Caco-2 (cell line): ENCODE data around the gene BMAL1. TPM values are rescaled to one million over a fixed set of nuclear protein-coding genes. Genes with fewer than 3 reads are reported as not detected.

ENCODE experiments used
- BruUV-seq: library from RNA; stranded (reverse); fragments of 400-500 nt; replicated peaks from 2 replicates; lab custom pipeline; 2021; lab: Mats Ljungman, UMichigan
- CTCF ChIA-PET: fragments of 300-600 bp; sonication (Branson Sonifier 250); formaldehyde crosslinking; loops from one replicate; lab custom pipeline; 2022; ENCODE audit warnings: antibody characterized with exemption; lab: Charles Lee
- POLR2A ChIA-PET: fragments of 300-600 bp; sonication (Branson Sonifier 250); formaldehyde crosslinking; loops from one replicate; lab custom pipeline; 2022; ENCODE audit warnings: antibody characterized with exemption; lab: Charles Lee
- DNase-seq, 2 experiments: peaks; one replicate each; pipeline versions ENCODE4 v3.0.0 to v3.0.0-alpha.2; 2020 to 2022
- H3K27me3 ChIP-seq: replicated peaks from 2 replicates; pipeline ENCODE4 v1.6.0; 2011; ENCODE audit warnings: low read length; ENCODE audit not compliant: control insufficient read depth, insufficient read depth
- H3K36me3 ChIP-seq: 2 replicates; pipeline ENCODE4 v1.5.1; 2011; ENCODE audit warnings: low read length; ENCODE audit not compliant: control insufficient read depth, insufficient read depth
- H3K4me1 ChIP-seq: fragments of 250-450 bp; sonication (Bioruptor Pico); 2 replicates; pipeline ENCODE4 v1.5.1; 2020; ENCODE audit warnings: mild to moderate bottlenecking
- H3K4me3 ChIP-seq: 2 replicates; pipeline ENCODE4 v1.5.1; 2011; ENCODE audit warnings: low read depth, mild to moderate bottlenecking, control low read depth, low read length
- H3K9me3 ChIP-seq: fragments of 250-450 bp; sonication (Bioruptor Pico); 2 replicates; pipeline ENCODE4 v1.5.1; 2020; ENCODE audit warnings: mild to moderate bottlenecking, moderate library complexity
- H3K27ac Mint-ChIP-seq: one replicate; pipeline ENCODE4 v1.8.0; 2022; ENCODE audit warnings: mixed read lengths; ENCODE audit not compliant: unreplicated experiment
- H3K27me3 Mint-ChIP-seq: one replicate; pipeline ENCODE4 v1.8.0; 2022; ENCODE audit warnings: mixed read lengths; ENCODE audit not compliant: insufficient read depth, unreplicated experiment
- H3K36me3 Mint-ChIP-seq: one replicate; pipeline ENCODE4 v1.8.0; 2022; ENCODE audit warnings: mild to moderate bottlenecking, mixed read lengths; ENCODE audit not compliant: insufficient read depth, unreplicated experiment
- H3K4me1 Mint-ChIP-seq: one replicate; pipeline ENCODE4 v1.8.0; 2022; ENCODE audit warnings: low read depth, mixed read lengths; ENCODE audit not compliant: unreplicated experiment
- H3K4me3 Mint-ChIP-seq: one replicate; pipeline ENCODE4 v1.8.0; 2022; ENCODE audit warnings: mild to moderate bottlenecking, moderate library complexity, mixed read lengths; ENCODE audit not compliant: unreplicated experiment
- H3K9me3 Mint-ChIP-seq: one replicate; pipeline ENCODE4 v1.8.0; 2022; ENCODE audit warnings: mixed read lengths; ENCODE audit not compliant: unreplicated experiment
- intact Hi-C: fragments of 100-400 bp; cut with micrococcal nuclease; formaldehyde crosslinking; loops from one replicate; pipeline ENCODE4 v1.10.0; 2022; ENCODE audit not compliant: unreplicated experiment
- total RNA-seq: library from RNA; stranded (reverse); gene quantifications from 2 replicates; pipeline ENCODE4 v1.2.3, GENCODE V29; 2022
- TF ChIP-seq, protein P1 (sequence below), 2 experiments: fragments of 200-600 bp in 1 of 2; IDR thresholded peaks; 1 replicate in 1 of 2; 2 replicates in 1 of 2; pipeline versions ENCODE4 v1.5.1 to v1.8.0; 2011 to 2022; ENCODE audit warnings: antibody characterized with exemption in 1 of 2, control low read depth in 1 of 2, inconsistent platforms in 1 of 2, low read depth in 1 of 2, low read length in 1 of 2, mild to moderate bottlenecking in 1 of 2, moderate library complexity in 1 of 2; ENCODE audit not compliant: insufficient read depth in 1 of 2, severe bottlenecking in 1 of 2, unreplicated experiment in 1 of 2

BMAL1 gene
- total RNA-seq, 1 experiment from 2014 or later = 17.9 TPM

DNA sequence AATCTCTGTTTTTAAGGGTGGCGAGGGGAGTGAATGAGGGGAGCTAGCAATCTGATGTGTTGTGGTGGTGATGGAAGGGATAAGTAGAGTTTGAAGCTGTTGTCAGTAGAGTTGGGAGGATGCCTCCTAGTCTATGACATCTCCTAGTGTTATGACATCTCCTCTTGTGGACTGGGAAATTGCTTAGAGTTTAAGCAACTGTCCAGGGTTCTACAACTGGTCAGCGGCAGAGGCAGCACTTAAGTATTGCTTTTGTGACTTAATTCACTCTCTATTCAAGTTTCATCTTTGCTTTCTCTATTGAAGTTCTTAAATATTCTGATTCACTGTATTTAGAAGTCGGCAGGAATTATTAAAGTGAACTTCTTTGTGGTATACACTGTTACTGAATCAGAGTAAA lies 13.8 kb downstream of the BMAL1 start:
- Mint-ChIP-seq H3K27ac (no peak overlapping the region), H3K36me3 (no peaks in the 10 kb centered on the region), H3K27me3 (no peaks in the 10 kb centered on the region), H3K9me3 (no peaks in the 10 kb centered on the region), H3K4me3 (no peak overlapping the region), H3K4me1 (no peaks in the 10 kb centered on the region)
- no TSS peak for BruUV-seq
- TF ChIP-seq, protein P1, sequence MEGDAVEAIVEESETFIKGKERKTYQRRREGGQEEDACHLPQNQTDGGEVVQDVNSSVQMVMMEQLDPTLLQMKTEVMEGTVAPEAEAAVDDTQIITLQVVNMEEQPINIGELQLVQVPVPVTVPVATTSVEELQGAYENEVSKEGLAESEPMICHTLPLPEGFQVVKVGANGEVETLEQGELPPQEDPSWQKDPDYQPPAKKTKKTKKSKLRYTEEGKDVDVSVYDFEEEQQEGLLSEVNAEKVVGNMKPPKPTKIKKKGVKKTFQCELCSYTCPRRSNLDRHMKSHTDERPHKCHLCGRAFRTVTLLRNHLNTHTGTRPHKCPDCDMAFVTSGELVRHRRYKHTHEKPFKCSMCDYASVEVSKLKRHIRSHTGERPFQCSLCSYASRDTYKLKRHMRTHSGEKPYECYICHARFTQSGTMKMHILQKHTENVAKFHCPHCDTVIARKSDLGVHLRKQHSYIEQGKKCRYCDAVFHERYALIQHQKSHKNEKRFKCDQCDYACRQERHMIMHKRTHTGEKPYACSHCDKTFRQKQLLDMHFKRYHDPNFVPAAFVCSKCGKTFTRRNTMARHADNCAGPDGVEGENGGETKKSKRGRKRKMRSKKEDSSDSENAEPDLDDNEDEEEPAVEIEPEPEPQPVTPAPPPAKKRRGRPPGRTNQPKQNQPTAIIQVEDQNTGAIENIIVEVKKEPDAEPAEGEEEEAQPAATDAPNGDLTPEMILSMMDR (IDR thresholded peaks at IDR 0.05; ENCODE audit: insufficient read depth in 1 of 2, low read depth in 1 of 2, low read length in 1 of 2, severe bottlenecking in 1 of 2, unreplicated experiment in 1 of 2) = no peak
- Histone ChIP-seq H3K27me3 (no peaks in the 10 kb centered on the region), H3K4me3 (no peak overlapping the region), H3K4me1 (no peaks in the 10 kb centered on the region), H3K9me3 (no peaks in the 10 kb centered on the region), H3K36me3 (no peaks in the 10 kb centered on the region)
- ChIA-PET CTCF (no interaction called here), POLR2A (no interaction called here)
- DNase-seq = no peak
- intact Hi-C loops = no loop called here

DNA sequence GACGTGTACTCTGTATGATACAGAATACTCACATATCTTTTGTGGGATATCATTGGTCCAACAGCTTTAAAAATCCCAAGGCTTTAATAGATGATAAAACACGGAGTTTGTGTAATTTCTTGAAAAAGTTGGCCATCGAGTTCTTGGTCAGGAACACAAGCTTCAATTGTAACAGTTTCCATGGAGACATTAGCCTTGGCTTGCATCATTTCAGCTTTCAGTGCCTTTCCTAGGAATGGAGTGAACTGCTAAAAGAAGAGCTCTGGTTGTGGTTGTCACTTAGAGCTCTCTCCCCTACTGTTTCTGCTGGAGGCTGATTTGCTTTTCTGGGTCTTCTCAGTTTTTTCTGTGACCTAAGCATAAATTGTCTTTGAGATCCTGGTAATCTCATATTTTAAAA lies 14.2 kb downstream of the BMAL1 start:
- TF ChIP-seq, protein P1 (IDR thresholded peaks at IDR 0.05; ENCODE audit: insufficient read depth in 1 of 2, low read depth in 1 of 2, low read length in 1 of 2, severe bottlenecking in 1 of 2, unreplicated experiment in 1 of 2) = no peak
- DNase-seq = no peak
- intact Hi-C loops = no loop called here
- Mint-ChIP-seq H3K27me3 (no peaks in the 10 kb centered on the region), H3K27ac (no peak overlapping the region), H3K36me3 (no peaks in the 10 kb centered on the region), H3K4me3 (no peak overlapping the region), H3K4me1 (no peaks in the 10 kb centered on the region), H3K9me3 (no peaks in the 10 kb centered on the region)
- no peaks in the 10 kb centered on the region for H3K27me3 ChIP-seq
- no TSS peak for BruUV-seq
- H3K36me3 ChIP-seq = no peaks in the 10 kb centered on the region
- ChIA-PET CTCF (no interaction called here), POLR2A (no interaction called here)
- H3K4me3 ChIP-seq = no peak overlapping the region
- H3K4me1 ChIP-seq = no peaks in the 10 kb centered on the region
- no peaks in the 10 kb centered on the region for H3K9me3 ChIP-seq

DNA sequence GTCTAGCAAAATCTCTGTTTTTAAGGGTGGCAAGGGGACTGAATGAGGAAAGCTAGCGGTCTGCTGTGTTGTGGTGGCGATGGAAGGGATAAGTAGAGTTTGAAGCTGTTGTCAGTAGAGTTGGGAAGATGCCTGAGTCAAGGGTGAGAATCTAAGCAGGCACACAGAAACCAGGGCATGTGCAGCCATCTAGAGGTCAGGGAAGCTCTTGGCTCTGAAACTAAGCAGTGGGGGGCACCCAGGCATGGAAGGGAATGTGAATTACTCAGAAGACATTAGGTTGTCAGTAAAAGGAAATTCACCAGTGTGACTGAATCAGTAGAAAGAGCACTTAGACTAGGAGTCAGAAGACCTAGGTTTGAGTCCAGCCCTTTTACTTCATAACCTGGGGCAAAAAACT lies 15.4 kb downstream of the BMAL1 start:
- H3K9me3 ChIP-seq = no peaks in the 10 kb centered on the region
- H3K36me3 Mint-ChIP-seq = no peaks in the 10 kb centered on the region
- H3K27ac Mint-ChIP-seq = no peak overlapping the region
- no peaks in the 10 kb centered on the region for H3K4me1 ChIP-seq
- no peaks in the 10 kb centered on the region for H3K27me3 ChIP-seq
- no peaks in the 10 kb centered on the region for H3K9me3 Mint-ChIP-seq
- no peak overlapping the region for H3K4me3 Mint-ChIP-seq
- ChIA-PET POLR2A (no interaction called here), CTCF (interaction anchor here (0.9 kb wide), 1 partner anchor 83 kb away, joined by 3 read pairs; no protein-coding TSS in a partner anchor)
- no TSS peak for BruUV-seq
- H3K4me3 ChIP-seq = no peak overlapping the region
- TF ChIP-seq, protein P1 (IDR thresholded peaks at IDR 0.05; ENCODE audit: insufficient read depth in 1 of 2, low read depth in 1 of 2, low read length in 1 of 2, severe bottlenecking in 1 of 2, unreplicated experiment in 1 of 2) = no peak
- peaks cover 3% of the 10 kb centered on the region for H3K4me1 Mint-ChIP-seq
- DNase-seq = no peak
- no peaks in the 10 kb centered on the region for H3K36me3 ChIP-seq
- intact Hi-C loops = no loop called here
- no peaks in the 10 kb centered on the region for H3K27me3 Mint-ChIP-seq
